ENCODE data around the gene P2RY2.

GRCh38 chr11:73216465-73216864 lies 1.6 kb upstream of the P2RY2 start:
- no peak for TF ChIP-seq EZH2 (IDR thresholded peaks at IDR 0.05; ENCODE audit: borderline replicate concordance, low read depth, low read length)
- TF ChIP-seq, protein P1, sequence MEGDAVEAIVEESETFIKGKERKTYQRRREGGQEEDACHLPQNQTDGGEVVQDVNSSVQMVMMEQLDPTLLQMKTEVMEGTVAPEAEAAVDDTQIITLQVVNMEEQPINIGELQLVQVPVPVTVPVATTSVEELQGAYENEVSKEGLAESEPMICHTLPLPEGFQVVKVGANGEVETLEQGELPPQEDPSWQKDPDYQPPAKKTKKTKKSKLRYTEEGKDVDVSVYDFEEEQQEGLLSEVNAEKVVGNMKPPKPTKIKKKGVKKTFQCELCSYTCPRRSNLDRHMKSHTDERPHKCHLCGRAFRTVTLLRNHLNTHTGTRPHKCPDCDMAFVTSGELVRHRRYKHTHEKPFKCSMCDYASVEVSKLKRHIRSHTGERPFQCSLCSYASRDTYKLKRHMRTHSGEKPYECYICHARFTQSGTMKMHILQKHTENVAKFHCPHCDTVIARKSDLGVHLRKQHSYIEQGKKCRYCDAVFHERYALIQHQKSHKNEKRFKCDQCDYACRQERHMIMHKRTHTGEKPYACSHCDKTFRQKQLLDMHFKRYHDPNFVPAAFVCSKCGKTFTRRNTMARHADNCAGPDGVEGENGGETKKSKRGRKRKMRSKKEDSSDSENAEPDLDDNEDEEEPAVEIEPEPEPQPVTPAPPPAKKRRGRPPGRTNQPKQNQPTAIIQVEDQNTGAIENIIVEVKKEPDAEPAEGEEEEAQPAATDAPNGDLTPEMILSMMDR (IDR thresholded peaks at IDR 0.05 in 2 of 3, conservative IDR thresholded peaks at IDR 0.05 in 1 of 3; ENCODE audit: insufficient read depth in 2 of 3, low read depth in 1 of 3, low read length in 3 of 3): no peak
- TF ChIP-seq NCOA6 (IDR thresholded peaks at IDR 0.05): no peak
- no peak for TF ChIP-seq POLR2A (conservative IDR thresholded peaks at IDR 0.05)
- no peak for TF ChIP-seq CBX3 (IDR thresholded peaks at IDR 0.05; ENCODE audit: borderline replicate concordance in 1 of 2, low read length in 2 of 2)
- TF ChIP-seq TCF7 (IDR thresholded peaks at IDR 0.05; ENCODE audit: borderline replicate concordance): no peak
- no peak for TF ChIP-seq PRPF4 (IDR thresholded peaks at IDR 0.05; ENCODE audit: insufficient read depth, low read depth, low read length, poor library complexity, severe bottlenecking)
- no peak for TF ChIP-seq SPI1 (IDR thresholded peaks at IDR 0.05; ENCODE audit: borderline replicate concordance, low read depth, low read length)

All from K562 (cell line).